Progenitor cell of endocrine pancreas (in vitro differentiated cells): ENCODE measurements around the gene CPN2. TPM values are rescaled to one million over a fixed set of nuclear protein-coding genes. Genes with fewer than 3 reads are reported as not detected.

ENCODE experiments used
- DNase-seq: peaks from one replicate; pipeline ENCODE4 v3.0.0; 2021; ENCODE audit warnings: low spot score; ENCODE audit not compliant: unreplicated experiment
- H3K27ac Mint-ChIP-seq: 2 replicates; pipeline ENCODE4 v1.8.0; 2021; ENCODE audit warnings: mild to moderate bottlenecking, moderate library complexity, mixed read lengths
- H3K27me3 Mint-ChIP-seq: 2 replicates; pipeline ENCODE4 v1.8.0; 2021; ENCODE audit warnings: mixed read lengths
- H3K36me3 Mint-ChIP-seq: 2 replicates; pipeline ENCODE4 v1.8.0; 2022; ENCODE audit warnings: mixed read lengths; ENCODE audit not compliant: insufficient read depth
- H3K4me1 Mint-ChIP-seq: 2 replicates; pipeline ENCODE4 v1.8.0; 2021; ENCODE audit warnings: low read depth, mixed read lengths
- H3K4me3 Mint-ChIP-seq: 2 replicates; pipeline ENCODE4 v1.8.0; 2021; ENCODE audit warnings: low read depth, mild to moderate bottlenecking, moderate library complexity, mixed read lengths
- H3K9me3 Mint-ChIP-seq: 2 replicates; pipeline ENCODE4 v1.8.0; 2021; ENCODE audit warnings: low read depth, mixed read lengths
- total RNA-seq: library from RNA; stranded (reverse); gene quantifications from 2 replicates; pipeline ENCODE4 v1.2.1, GENCODE V29; 2021
- TF ChIP-seq, protein P1 (sequence below): fragments of 200-600 bp; sonication (generic); IDR thresholded peaks from one replicate; pipeline ENCODE4 v1.5.0; 2021; ENCODE audit warnings: antibody characterized with exemption, mild to moderate bottlenecking; ENCODE audit not compliant: unreplicated experiment

The CPN2 gene
- total RNA-seq, 1 donor from 2014 or later: not detected

DNA sequence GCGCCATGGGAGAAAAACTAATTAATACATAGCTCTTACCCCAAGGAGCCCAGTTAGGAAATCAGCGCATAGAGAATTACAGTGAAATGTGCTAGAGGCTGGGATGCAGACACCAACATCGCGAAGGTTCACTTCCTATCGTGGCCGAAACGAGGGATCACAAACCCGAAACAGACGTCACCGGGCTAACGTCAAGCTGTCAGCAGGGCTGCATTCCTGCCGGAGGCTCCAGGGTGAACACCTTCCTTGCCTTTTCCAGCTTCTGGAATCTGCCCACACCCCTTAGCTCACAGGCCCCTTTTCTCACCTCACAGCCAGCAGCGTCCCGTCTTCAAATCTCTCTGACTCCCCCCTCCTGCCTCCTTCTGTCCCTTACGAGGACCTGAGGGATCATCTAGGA, 34.9 kb upstream of the CPN2 start:
- no peak overlapping the region for H3K4me3 Mint-ChIP-seq
- DNase-seq: no peak
- H3K9me3 Mint-ChIP-seq: peaks cover 14% of the 10 kb centered on the region
- no peak overlapping the region for H3K27ac Mint-ChIP-seq
- TF ChIP-seq, protein P1, sequence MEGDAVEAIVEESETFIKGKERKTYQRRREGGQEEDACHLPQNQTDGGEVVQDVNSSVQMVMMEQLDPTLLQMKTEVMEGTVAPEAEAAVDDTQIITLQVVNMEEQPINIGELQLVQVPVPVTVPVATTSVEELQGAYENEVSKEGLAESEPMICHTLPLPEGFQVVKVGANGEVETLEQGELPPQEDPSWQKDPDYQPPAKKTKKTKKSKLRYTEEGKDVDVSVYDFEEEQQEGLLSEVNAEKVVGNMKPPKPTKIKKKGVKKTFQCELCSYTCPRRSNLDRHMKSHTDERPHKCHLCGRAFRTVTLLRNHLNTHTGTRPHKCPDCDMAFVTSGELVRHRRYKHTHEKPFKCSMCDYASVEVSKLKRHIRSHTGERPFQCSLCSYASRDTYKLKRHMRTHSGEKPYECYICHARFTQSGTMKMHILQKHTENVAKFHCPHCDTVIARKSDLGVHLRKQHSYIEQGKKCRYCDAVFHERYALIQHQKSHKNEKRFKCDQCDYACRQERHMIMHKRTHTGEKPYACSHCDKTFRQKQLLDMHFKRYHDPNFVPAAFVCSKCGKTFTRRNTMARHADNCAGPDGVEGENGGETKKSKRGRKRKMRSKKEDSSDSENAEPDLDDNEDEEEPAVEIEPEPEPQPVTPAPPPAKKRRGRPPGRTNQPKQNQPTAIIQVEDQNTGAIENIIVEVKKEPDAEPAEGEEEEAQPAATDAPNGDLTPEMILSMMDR: no peak
- H3K36me3 Mint-ChIP-seq: peaks cover 6% of the 10 kb centered on the region
- peaks cover 6% of the 10 kb centered on the region for H3K4me1 Mint-ChIP-seq
- peaks cover 34% of the 10 kb centered on the region for H3K27me3 Mint-ChIP-seq

DNA sequence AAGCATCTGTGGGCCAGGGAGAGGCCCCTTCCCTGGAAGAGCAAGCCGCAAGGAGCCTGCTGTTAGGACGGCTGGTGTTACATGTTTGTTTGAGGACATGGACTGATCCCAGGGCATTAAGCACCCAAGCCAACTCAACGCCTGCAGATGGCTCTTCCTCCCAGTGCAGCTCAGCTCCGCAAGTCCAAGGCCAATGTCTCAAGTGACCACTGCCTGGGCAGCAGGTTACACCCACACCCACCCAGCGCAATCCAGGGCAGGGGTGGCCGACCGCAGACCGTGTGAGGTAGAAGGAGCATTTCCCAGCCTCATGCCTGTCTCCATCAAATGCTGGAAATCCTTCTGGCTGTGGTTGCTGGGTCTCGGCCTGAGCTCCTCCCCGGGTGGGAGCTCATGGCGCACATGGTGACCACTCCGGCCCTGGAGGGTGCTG, 33.5 kb upstream of the CPN2 start:
- H3K9me3 Mint-ChIP-seq: no peaks in the 10 kb centered on the region
- peaks cover 7% of the 10 kb centered on the region for H3K4me1 Mint-ChIP-seq
- no peak overlapping the region for H3K27ac Mint-ChIP-seq

DNA sequence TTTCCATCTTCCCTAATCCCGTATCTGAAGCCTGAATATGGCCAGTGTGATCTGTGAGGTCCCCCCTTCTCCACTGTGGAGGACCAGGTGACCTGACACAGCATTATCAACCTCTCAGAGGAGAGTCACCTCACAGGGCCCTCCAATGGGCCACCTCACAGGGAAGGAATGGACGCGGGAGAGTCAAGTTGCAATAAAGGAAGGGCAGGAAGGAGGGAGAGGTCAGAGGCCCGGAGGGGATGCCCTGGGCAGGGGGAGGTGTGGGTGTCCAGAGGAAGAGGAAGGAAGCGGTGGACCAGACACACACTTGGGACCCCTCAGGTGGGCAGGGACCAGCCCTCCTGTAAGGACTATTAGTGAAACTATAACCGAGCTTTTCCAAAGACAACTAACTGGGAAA, 33.0 kb upstream of the CPN2 start:
- Mint-ChIP-seq H3K4me1 (peaks cover 7% of the 10 kb centered on the region), H3K27ac (no peak overlapping the region), H3K9me3 (no peaks in the 10 kb centered on the region), H3K36me3 (no peaks in the 10 kb centered on the region), H3K4me3 (no peak overlapping the region), H3K27me3 (peaks cover 31% of the 10 kb centered on the region)
- no peak for DNase-seq
- TF ChIP-seq, protein P1: no peak

More for the DNA sequence above, 33.5 kb upstream of the CPN2 start:
- TF ChIP-seq, protein P1: no peak
- H3K27me3 Mint-ChIP-seq: peaks cover 31% of the 10 kb centered on the region
- H3K36me3 Mint-ChIP-seq: no peaks in the 10 kb centered on the region
- DNase-seq: no peak
- no peak overlapping the region for H3K4me3 Mint-ChIP-seq

DNA sequence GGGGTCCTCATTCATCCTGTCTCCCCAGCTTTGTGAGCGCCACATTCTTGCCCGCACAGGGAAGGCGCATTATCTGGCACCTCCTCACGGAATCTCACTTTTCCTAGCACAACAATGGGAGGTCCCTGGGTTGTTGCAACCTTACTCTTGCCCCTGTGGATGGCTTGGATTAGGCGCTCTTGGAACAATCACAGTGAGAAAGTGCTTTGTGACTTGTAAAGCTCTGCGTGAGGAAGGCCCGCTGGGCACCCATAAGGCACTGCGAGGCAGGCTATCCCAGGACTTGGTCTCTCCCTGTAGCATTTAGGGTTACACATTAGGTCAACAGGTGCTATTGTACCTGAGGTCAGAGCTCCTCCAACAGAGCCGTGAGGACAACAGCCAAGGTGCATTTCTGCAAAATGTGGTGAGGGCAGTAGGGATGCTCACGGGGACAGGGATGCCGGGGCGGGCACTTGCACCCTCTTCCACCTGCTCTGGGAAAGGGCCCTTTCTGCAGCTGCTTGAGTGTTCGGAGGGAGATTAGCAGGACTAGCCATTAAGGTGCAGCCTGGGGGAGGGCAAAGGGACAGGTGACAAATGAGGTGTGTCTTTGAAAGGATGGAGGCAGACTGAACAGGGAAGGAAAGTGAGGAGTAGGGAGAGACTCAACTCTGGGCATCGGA, 32.3 kb upstream of the CPN2 start:
- no peak for DNase-seq
- H3K36me3 Mint-ChIP-seq: no peaks in the 10 kb centered on the region
- H3K4me3 Mint-ChIP-seq: no peak overlapping the region
- peaks cover 7% of the 10 kb centered on the region for H3K4me1 Mint-ChIP-seq
- H3K27ac Mint-ChIP-seq: no peak overlapping the region
- peaks cover 34% of the 10 kb centered on the region for H3K27me3 Mint-ChIP-seq
- H3K9me3 Mint-ChIP-seq: no peaks in the 10 kb centered on the region
- TF ChIP-seq, protein P1: no peak

DNA sequence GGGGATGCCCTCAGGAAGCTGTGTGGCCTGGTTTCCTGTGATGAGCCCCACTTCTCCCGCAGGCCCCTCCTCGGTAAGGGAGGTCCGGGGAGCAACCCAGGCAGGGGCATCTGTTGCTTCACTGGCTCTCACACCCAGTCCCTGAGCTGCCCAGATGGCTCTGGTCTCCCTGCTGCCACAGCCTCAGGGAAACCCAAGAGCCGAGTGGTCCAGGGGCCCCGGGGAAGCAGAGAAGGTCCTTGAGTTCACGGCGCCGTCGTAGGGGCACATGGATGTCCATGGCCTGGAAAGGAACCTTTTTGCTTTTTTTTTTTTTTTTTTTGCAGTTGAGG, 31.7 kb upstream of the CPN2 start:
- no peak for DNase-seq
- TF ChIP-seq, protein P1: no peak
- H3K4me1 Mint-ChIP-seq: peaks cover 7% of the 10 kb centered on the region
- no peak overlapping the region for H3K27ac Mint-ChIP-seq
- H3K9me3 Mint-ChIP-seq: no peaks in the 10 kb centered on the region
- no peaks in the 10 kb centered on the region for H3K36me3 Mint-ChIP-seq
- H3K4me3 Mint-ChIP-seq: no peak overlapping the region
- H3K27me3 Mint-ChIP-seq: peaks cover 34% of the 10 kb centered on the region
